Suppressor macrophage treated with lipopolysaccharide for 1 hour (primary cell): Measurements from ENCODE around the gene TINAG.

ENCODE experiments used
- DNase-seq, 3 donors: peaks; one replicate each; pipeline ENCODE4 v3.0.0-alpha.2; 2020 to 2022

The TINAG gene

GRCh38 chr6:54308289-54308985 lies at the start of gene TINAG:
TSS of gene TINAG (plus strand) at chr6:54308441. CDS start at chr6:54308551, 110 bp downstream.
- DNase-seq: no peak

- DNase-seq: no peak
Measured at GRCh38 chr6:54260025-54260424, 48.2 kb upstream of the TINAG start.

GRCh38 chr6:54262499-54262898 lies 45.7 kb upstream of the TINAG start:
- no peak for DNase-seq

- no peak for DNase-seq
Measured at GRCh38 chr6:54262971-54263370, 45.3 kb upstream of the TINAG start.

- DNase-seq: no peak
Measured at GRCh38 chr6:54264581-54265272, 43.5 kb upstream of the TINAG start.

- DNase-seq: no peak
Measured at GRCh38 chr6:54266400-54266923, 41.8 kb upstream of the TINAG start.

- DNase-seq: peak; percentile 13 to 29 (median 20)
Measured at GRCh38 chr6:54267798-54268197, 40.4 kb upstream of the TINAG start.

- no peak for DNase-seq
Measured at GRCh38 chr6:54273214-54273820, 34.9 kb upstream of the TINAG start.

- no peak for DNase-seq
Measured at GRCh38 chr6:54274383-54274782, 33.9 kb upstream of the TINAG start.

- no peak for DNase-seq
Measured at GRCh38 chr6:54282186-54282585, 26.1 kb upstream of the TINAG start.

- no peak for DNase-seq
Measured at GRCh38 chr6:54284161-54284860, 23.9 kb upstream of the TINAG start.

- DNase-seq: no peak
Measured at GRCh38 chr6:54285595-54285994, 22.6 kb upstream of the TINAG start.

GRCh38 chr6:54286141-54286540 lies 22.1 kb upstream of the TINAG start:
- no peak for DNase-seq

GRCh38 chr6:54288474-54288873 lies 19.8 kb upstream of the TINAG start:
- DNase-seq: no peak

GRCh38 chr6:54289426-54289825 lies 18.8 kb upstream of the TINAG start:
- DNase-seq: no peak

- DNase-seq: no peak
Measured at GRCh38 chr6:54291146-54291545, 17.1 kb upstream of the TINAG start.

GRCh38 chr6:54291738-54292137 lies 16.5 kb upstream of the TINAG start:
- DNase-seq: no peak

- no peak for DNase-seq
Measured at GRCh38 chr6:54294965-54295532, 13.2 kb upstream of the TINAG start.

GRCh38 chr6:54299542-54300269 lies 8.5 kb upstream of the TINAG start:
- DNase-seq: no peak

- no peak for DNase-seq
Measured at GRCh38 chr6:54301770-54302169, 6.5 kb upstream of the TINAG start.

GRCh38 chr6:54307439-54307910 lies 766 bp upstream of the TINAG start:
- DNase-seq: no peak

- no peak for DNase-seq
Measured at GRCh38 chr6:54308986-54309315, 710 bp downstream of the TINAG start.
